Stimulated activated CD4-positive, alpha-beta T cell treated with anti-CD3 and anti-CD28 coated beads, Interleukin-1b, Interleukin-23, amount 100 ng/mL, for 48 hours (primary cell): ENCODE data around the gene ADAMTSL1.

ENCODE experiments used
- DNase-seq: peaks from one replicate; pipeline ENCODE4 v3.0.0-alpha.2; 2020

Gene ADAMTSL1

GRCh38 chr9:18564018-18564880 is 90.3 kb downstream of the ADAMTSL1 start:
- DNase-seq = no peak

GRCh38 chr9:18566121-18566520 is 92.2 kb downstream of the ADAMTSL1 start:
- no peak for DNase-seq

- no peak for DNase-seq
Measured at GRCh38 chr9:18568973-18569372, 95.0 kb downstream of the ADAMTSL1 start.

- DNase-seq = no peak
Measured at GRCh38 chr9:18569941-18570630, 96.1 kb downstream of the ADAMTSL1 start.

GRCh38 chr9:18573021-18573556 is 99.1 kb downstream of the ADAMTSL1 start:
- no peak for DNase-seq

- DNase-seq = no peak
Measured at GRCh38 chr9:18575686-18576085, 101.7 kb downstream of the ADAMTSL1 start.

- no peak for DNase-seq
Measured at GRCh38 chr9:18579536-18579935, 105.6 kb downstream of the ADAMTSL1 start.

GRCh38 chr9:18580151-18580550 is 106.2 kb downstream of the ADAMTSL1 start:
- no peak for DNase-seq

GRCh38 chr9:18585996-18586395 is 112.0 kb downstream of the ADAMTSL1 start:
- DNase-seq = no peak

GRCh38 chr9:18588002-18588401 is 114.0 kb downstream of the ADAMTSL1 start:
- no peak for DNase-seq

GRCh38 chr9:18591261-18591660 is 117.3 kb downstream of the ADAMTSL1 start:
- no peak for DNase-seq

- no peak for DNase-seq
Measured at GRCh38 chr9:18594837-18595236, 120.9 kb downstream of the ADAMTSL1 start.

- no peak for DNase-seq
Measured at GRCh38 chr9:18595597-18595996, 121.6 kb downstream of the ADAMTSL1 start.

GRCh38 chr9:18596920-18597319 is 123.0 kb downstream of the ADAMTSL1 start:
- DNase-seq = no peak

GRCh38 chr9:18598969-18599368 is 125.0 kb downstream of the ADAMTSL1 start:
- no peak for DNase-seq

GRCh38 chr9:18601026-18601425 is 127.1 kb downstream of the ADAMTSL1 start:
- DNase-seq = no peak

GRCh38 chr9:18601956-18602355 is 128.0 kb downstream of the ADAMTSL1 start:
- no peak for DNase-seq

- no peak for DNase-seq
Measured at GRCh38 chr9:18604767-18605730, 131.1 kb downstream of the ADAMTSL1 start.

- DNase-seq = no peak
Measured at GRCh38 chr9:18605766-18606180, 131.8 kb downstream of the ADAMTSL1 start.

GRCh38 chr9:18606281-18606680 is 132.3 kb downstream of the ADAMTSL1 start:
- DNase-seq = no peak

- no peak for DNase-seq
Measured at GRCh38 chr9:18606846-18607245, 132.9 kb downstream of the ADAMTSL1 start.

- DNase-seq = no peak
Measured at GRCh38 chr9:18608371-18608770, 134.4 kb downstream of the ADAMTSL1 start.

GRCh38 chr9:18610956-18611355 is 137.0 kb downstream of the ADAMTSL1 start:
- no peak for DNase-seq
